Activated CD8-positive, alpha-beta memory T cell treated with anti-CD3 and anti-CD28 coated beads for 24 hours (primary cell): ENCODE data around the gene PFAS.

Experiments
- DNase-seq: peaks from one replicate; pipeline ENCODE4 v3.0.0-alpha.2; 2020

Gene PFAS

GRCh38 chr17:8312726-8313600 lies 63.9 kb downstream of the PFAS start:
- DNase-seq, result no peak

GRCh38 chr17:8314797-8315763 lies 66.0 kb downstream of the PFAS start:
- DNase-seq, result no peak

GRCh38 chr17:8315764-8316217 lies 66.7 kb downstream of the PFAS start:
- DNase-seq, result no peak

GRCh38 chr17:8318010-8318935 lies 69.2 kb downstream of the PFAS start:
- no peak for DNase-seq
